BJ (cell line): Measurements from ENCODE around the gene FOXJ1. TPM values are rescaled to one million over a fixed set of nuclear protein-coding genes. Genes with fewer than 3 reads are reported as not detected.
A peak's percentile ranks its signal among the peaks of the same experiment; 100 is the strongest.

Source experiments
- CTCF ChIA-PET: fragments of 350-600 bp; formaldehyde crosslinking; extraction: SDS; loops from one replicate; lab custom pipeline; 2021; ENCODE audit warnings: antibody characterized with exemption, inconsistent platforms; lab: Yijun Ruan, JAX
- POLR2A ChIA-PET: fragments of 300-600 bp; sonication (Branson Sonifier 250); formaldehyde crosslinking; extraction: SDS; loops from one replicate; lab custom pipeline; 2021; ENCODE audit warnings: antibody characterized with exemption; lab: Charles Lee
- DNase-seq: peaks from one replicate; pipeline ENCODE4 v3.0.0-alpha.2; 2011; ENCODE audit warnings: low read depth
- H3K27me3 ChIP-seq: 2 replicates; pipeline ENCODE4 v1.6.0; 2011; ENCODE audit warnings: low read length; ENCODE audit not compliant: control insufficient read depth, insufficient read depth
- H3K36me3 ChIP-seq: 2 replicates; pipeline ENCODE4 v1.5.1; 2011; ENCODE audit warnings: low read length; ENCODE audit not compliant: control insufficient read depth, insufficient read depth
- H3K4me3 ChIP-seq: 2 replicates; pipeline ENCODE4 v1.5.1; 2011; ENCODE audit warnings: low read depth, mild to moderate bottlenecking, control low read depth, low read length
- CTCF ChIP-seq: IDR thresholded peaks from 2 replicates; pipeline ENCODE4 v1.5.1; 2011; ENCODE audit warnings: low read depth, mild to moderate bottlenecking, control low read depth, inconsistent platforms, low read length, moderate library complexity; ENCODE audit not compliant: insufficient read depth
- polyA plus RNA-seq: library from polyadenylated mRNA; depleted of rRNA; stranded (reverse); fragments of >200 nt; gene quantifications from 2 replicates; pipeline ENCODE4 v1.2.3, GENCODE V29; 2011

Gene FOXJ1
- polyA plus RNA-seq, 1 experiment: not detected

GRCh38 chr17:76147211-76148014 lies 6.4 kb upstream of the FOXJ1 start:
- DNase-seq: no peak
- peaks cover 5% of the 10 kb centered on the region for H3K27me3 ChIP-seq
- no peak overlapping the region for H3K4me3 ChIP-seq
- POLR2A ChIA-PET: no interaction called here
- CTCF ChIA-PET: interaction anchor here (0.6 to 1.5 kb wide), 4 partner anchors 12 to 133 kb away, joined by 3 to 4 read pairs (median 3); no protein-coding TSS in a partner anchor
- no peaks in the 10 kb centered on the region for H3K36me3 ChIP-seq
- peak; percentile 62; the same call in 1 of the 2 replicates for TF ChIP-seq CTCF

DNA sequence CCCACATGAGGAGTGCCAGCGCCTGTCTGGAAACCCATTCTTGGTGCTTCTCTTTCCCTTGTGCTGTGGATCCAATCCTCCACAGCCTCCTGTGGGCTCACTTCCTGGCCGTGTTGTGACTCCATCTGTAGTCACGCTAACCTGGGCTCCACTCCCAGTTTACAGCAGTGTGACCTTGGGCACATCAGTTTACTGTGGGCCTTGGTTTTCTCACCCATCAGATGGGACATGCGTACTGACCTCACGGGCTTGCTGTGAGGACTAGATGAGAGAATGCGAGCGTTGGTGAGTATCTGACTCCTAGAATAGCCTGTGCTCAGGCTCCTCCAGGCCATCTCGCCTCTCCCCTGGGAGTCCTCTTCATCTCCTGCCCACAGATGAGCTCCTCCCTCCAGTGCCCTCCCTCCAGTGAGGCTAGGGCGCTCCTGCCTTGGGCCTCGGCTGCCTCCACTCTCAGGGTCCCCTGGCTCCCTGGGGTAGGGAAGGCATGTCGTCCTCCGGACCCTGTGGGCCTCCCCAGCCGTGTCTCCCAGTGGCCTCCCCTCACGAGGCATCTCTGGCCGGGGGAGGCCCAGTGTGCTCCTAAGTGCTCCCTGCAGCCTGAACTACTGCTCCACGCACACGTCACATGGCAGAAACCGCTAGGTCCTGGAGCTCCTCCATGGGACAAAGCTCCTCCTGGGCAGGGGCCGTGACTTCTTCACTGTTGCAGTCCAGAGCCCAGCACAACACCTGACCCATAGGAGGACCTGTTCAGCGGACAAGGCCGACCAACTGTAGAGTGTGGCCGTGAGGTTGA lies 5.2 kb upstream of the FOXJ1 start:
- no peak overlapping the region for H3K4me3 ChIP-seq
- POLR2A ChIA-PET: no interaction called here
- H3K27me3 ChIP-seq: peaks cover 5% of the 10 kb centered on the region
- CTCF ChIA-PET: interaction anchor here (0.6 to 1.5 kb wide), 6 partner anchors 9 to 132 kb away, joined by 3 to 4 read pairs (median 3); no protein-coding TSS in a partner anchor
- H3K36me3 ChIP-seq: no peaks in the 10 kb centered on the region
- no peak for TF ChIP-seq CTCF
- no peak for DNase-seq

DNA sequence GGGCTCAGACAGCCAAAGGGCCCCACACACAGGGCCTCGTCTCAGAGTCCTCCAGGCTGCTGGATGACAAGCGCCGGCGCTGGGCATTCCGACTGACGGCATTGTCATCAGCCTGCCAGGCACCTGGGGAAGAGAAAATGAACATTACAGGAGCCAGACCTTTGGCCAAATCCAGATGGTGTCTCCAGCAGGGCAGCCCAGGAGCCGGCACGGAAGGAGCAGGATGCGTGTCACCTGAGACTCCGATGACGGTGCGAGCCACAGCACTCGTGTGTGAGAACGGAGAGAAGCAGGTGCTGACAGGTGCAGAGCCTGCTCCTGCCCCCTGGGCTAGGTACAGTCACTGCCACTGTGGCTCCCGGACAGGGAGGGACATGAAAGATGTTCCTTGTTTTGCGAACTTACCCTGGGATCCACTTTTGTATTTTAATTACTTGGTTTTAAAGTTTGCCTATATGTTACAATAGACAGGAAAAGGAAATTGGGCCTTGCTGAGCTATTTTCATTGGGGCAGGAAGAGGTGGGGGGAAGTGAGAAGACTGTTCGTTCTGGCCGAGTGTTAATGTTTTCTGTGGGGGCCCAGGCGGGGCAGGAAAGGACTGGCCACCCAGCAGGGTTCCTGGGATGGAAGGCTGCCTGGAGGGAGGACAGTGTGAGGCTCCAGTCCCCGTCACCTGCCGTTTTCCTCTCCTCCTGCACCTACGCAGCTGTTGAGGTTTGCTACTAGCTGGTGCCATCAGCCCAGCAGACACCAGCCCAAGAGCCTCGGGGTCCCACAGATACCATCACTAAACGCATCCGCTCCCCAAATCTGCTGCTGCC lies 4.4 kb upstream of the FOXJ1 start:
- Histone ChIP-seq H3K4me3 (no peak overlapping the region), H3K36me3 (no peaks in the 10 kb centered on the region), H3K27me3 (peaks cover 9% of the 10 kb centered on the region)
- ChIA-PET POLR2A (no interaction called here), CTCF (interaction anchor here (1.1 to 3.1 kb wide), 3 partner anchors 8 to 133 kb away, joined by 3 to 19 read pairs (median 4); no protein-coding TSS in a partner anchor)
- no peak for DNase-seq
- no peak for TF ChIP-seq CTCF

DNA sequence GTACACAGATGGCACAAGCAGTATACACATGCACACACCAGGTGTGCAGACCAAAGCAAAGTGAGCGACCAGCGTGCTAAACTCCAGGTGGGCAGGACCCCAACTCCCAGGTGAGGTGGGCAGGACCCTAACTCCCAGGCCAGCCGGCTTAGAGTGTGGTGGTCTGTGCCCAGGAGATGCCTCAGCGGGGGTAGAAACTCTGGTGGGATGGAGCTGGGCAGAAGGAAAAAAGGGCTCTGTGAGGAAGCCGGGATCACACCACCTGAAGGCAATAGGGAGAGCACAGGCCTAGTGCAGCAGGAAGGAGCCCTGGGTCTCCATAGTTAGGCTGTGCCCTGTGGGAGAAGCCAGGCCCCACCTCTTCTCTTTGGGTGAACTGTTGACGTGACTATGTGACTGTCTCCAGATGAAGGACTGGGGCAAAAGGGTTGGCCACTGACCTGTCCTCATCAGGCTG lies 1.6 kb upstream of the FOXJ1 start:
- no peak for TF ChIP-seq CTCF
- no peak for DNase-seq
- peaks cover 28% of the 10 kb centered on the region for H3K27me3 ChIP-seq
- no peak overlapping the region for H3K4me3 ChIP-seq
- ChIA-PET POLR2A (no interaction called here), CTCF (interaction anchor here (1.2 to 3.7 kb wide), 7 partner anchors 10 to 137 kb away, joined by 3 to 19 read pairs (median 7); no protein-coding TSS in a partner anchor)
- H3K36me3 ChIP-seq: no peaks in the 10 kb centered on the region
